Measurements from ENCODE around the gene SEMA3C.

The SEMA3C gene

GRCh38 chr7:80734011-80734410 lies 184.8 kb downstream of the SEMA3C start:
- DNase-seq (ENCODE audit: low spot score) = no peak

- no peak for DNase-seq (ENCODE audit: low spot score)
Measured at GRCh38 chr7:80733333-80733915, 185.4 kb downstream of the SEMA3C start.

GRCh38 chr7:80732630-80733029 lies 186.2 kb downstream of the SEMA3C start:
- DNase-seq (ENCODE audit: low spot score) = no peak

DNA sequence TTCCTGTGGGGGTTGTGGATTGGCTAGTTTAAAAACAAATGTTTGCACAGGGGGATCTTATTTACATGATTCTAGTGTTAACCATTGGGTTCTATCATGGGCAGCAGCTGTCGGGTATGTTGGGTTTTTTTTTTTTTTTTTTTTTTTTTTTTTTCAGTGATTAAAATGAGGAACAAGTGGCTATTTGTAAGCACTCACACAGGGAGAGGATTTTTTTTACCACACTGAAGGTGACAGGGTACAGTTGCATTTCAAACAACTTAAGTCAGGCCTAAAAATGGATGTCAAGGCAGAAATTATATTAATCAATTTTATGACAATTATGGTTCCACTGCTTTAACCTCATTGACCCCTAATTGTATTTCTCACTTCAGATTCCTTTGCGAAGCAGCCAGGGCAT lies 187.6 kb downstream of the SEMA3C start:
- DNase-seq (ENCODE audit: low spot score) = no peak

- no peak for DNase-seq (ENCODE audit: low spot score)
Measured at GRCh38 chr7:80729591-80730320, 189.1 kb downstream of the SEMA3C start.

- DNase-seq (ENCODE audit: low spot score) = no peak
Measured at GRCh38 chr7:80726666-80727065, 192.2 kb downstream of the SEMA3C start.

DNA sequence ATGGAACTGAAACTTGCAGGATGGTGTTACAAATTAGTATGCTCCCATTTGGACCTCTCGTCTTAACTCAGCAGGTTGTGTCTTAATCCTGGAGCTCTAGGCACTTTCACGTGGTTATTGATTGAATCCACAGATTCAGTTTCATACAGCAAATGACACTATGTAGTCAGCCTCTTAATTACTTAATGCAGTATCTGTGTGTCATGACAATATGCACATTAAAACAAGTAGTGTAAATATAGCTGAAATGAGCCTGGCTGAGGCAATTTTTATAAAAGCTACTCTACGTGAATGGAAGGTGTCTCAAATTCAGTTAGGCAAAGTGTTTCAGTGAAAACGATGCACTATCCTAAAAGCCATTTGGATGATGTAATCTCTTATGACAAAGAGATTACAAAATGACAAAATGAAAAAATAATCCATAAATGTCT lies 193.7 kb downstream of the SEMA3C start:
- DNase-seq (ENCODE audit: low spot score) = no peak

DNA sequence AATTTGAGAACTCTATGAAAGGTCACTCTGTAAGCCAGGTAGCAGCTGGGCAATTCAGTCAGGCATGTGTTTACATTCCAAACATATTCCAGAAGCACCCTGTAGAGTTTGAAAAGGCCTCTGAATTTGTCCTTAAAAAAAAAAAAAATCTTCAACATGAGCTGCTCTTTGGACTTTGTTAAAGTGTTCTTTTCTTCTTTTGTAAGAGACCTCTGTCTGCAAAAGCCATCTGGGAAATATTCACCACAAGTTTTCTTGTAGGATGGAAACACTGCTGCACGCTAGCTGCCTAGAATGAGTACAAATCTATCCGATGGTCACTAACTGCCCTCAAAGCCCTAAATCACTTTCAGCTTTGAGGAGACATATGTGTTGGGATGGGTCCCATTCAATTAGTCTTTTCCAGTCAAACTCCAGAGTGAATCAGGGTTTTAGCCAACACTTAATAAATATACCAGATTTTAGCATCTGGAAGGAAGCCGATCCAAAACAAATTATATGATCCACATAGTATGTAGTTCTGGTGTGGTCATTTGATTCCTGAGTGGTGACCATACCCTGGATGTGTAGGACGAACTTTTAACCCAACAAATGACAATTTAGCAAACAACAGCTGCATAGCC lies 194.5 kb downstream of the SEMA3C start:
- no peak for DNase-seq (ENCODE audit: low spot score)

- no peak for DNase-seq (ENCODE audit: low spot score)
Measured at GRCh38 chr7:80722616-80723195, 196.1 kb downstream of the SEMA3C start.

DNA sequence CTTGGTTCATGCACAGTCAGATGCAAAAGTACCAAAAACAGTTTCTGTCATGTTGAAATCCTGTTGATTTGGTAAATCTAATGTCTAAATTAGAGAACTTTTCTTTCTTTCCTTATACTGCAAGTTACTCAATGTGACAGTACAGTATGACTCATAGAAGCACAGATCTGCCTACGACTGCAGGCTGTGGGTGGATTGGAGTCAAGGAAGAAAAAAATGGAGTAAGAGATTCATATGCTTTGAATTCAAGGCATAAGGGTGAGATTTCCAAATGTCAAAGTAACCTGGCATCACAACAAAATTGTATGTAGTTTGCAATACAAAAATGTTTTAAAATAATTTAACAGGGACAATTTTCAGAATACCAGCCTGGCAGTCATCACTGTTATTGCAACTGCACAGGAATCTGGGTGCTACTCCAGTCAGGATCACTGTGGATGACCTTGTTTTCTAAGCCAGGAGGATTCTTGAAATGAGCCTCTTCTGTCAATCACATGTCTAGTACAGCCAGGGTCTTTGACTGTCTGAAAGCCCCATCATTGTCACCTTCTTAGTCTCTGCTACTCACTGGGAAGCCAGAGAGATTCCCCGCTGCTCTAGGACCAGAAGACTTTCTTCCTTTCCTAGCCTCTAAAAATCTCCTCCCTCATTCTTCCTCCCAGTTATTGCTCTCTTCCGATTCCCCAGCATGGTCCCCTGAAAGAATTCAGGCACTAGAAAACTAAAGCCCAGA lies 196.8 kb downstream of the SEMA3C start:
- DNase-seq (ENCODE audit: low spot score) = no peak

DNA sequence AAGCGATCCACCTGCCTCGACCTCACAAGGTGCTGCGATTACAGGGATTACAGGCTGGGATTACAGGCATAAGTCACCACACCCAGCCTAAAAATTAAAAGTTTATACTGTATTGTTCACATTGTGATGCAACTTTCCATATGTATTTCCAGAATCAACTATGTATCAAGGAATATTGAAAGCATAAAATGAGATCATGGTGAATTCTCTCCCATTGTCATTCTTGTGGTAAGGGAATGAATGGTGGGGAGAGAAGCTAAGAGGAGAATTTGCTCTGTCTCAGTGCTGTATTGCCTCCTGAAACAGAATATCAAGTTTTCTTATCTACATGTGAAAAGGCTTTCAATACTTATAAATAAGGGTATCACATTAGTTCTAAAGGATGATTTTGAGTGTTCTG lies 198.7 kb downstream of the SEMA3C start:
- no peak for DNase-seq (ENCODE audit: low spot score)

GRCh38 chr7:80719261-80719660 lies 199.6 kb downstream of the SEMA3C start:
- DNase-seq (ENCODE audit: low spot score) = no peak

- DNase-seq (ENCODE audit: low spot score) = no peak
Measured at GRCh38 chr7:80711531-80711930, 207.3 kb downstream of the SEMA3C start.

DNA sequence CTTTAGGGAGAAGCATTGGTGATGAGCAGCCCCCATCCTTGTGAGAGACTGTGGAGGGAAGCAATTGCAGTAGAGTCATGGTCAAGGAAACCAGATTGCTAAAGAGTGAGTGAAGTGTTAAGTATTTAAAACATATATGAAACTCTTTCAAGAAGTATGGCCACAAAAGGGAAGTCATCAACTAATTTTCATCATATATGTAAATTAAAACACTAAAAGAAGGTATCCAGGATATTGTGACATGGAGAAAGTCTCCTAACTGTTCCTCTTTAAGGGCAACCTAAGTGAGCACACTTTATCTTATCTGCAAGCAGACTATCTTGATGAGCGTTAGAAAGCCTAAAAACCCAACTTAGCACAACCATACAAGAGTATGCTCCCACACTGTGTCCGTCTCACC lies 210.7 kb downstream of the SEMA3C start:
- DNase-seq (ENCODE audit: low spot score) = no peak

DNA sequence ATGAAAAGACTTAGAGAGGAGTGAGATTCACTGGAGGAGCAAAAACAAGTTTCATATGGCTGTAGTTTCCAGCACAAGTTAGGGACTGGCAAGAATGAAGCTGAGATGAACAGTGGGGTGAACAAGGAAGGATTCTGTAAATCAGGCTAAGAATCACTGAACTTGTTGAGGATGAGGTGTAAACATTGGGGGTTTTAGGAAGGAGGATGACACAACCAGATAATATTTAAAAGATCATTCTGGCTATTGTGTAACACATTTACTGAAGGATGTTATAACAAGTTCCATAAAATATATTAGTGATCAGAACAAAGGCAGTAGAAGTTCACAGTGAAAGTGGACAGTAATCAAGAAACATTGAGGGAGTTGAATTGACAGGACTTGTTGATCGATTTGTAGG lies 211.5 kb downstream of the SEMA3C start:
- no peak for DNase-seq (ENCODE audit: low spot score)

DNA sequence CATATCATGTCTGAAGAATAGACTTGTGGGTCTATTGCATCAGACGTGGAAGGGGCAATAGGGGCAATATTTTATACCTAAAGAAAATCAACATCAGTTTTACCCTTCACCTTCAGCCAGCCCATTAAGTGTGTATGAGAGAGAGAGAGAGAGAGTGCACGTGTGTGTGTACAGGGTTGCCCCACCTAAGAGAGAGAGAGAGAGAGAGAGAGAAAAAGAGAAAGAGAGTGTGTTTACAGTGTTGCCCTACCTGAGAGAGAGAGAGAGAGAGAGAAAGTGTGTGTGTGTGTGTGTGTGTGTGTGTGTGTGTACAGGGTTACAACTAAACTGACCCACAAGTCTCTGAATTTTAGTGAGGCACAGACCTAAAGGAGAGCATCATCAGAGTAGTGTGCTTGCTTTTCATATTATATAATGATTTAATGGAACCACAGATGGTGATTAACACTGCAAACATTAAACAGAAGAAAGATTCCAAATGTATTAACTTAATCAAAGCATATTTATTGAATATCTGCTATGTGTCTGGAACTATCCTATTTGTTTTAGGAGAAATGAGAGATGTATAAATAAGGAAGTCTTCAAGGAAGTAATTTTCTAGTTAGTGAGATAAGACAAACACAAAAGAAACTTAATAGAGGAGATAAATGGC lies 213.6 kb downstream of the SEMA3C start:
- no peak for DNase-seq (ENCODE audit: low spot score)

DNA sequence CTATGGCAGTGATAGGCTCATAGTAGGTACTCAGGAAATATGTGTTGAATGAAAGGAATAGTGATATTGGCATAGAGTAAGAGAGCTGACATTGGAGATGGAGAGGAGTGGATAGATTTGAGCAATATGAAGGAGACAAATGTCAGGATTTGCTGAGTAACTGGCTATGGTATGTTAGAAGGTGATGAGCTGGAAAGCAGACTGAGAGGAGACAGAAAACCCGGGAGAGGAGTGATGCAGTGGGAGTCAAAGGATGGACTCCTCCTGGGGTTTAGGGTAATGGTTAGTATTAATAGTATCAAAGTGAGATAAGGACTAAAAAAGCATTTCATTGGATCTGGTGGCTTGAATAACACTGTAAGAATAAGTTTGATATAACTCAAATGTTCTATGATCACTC lies 215.6 kb downstream of the SEMA3C start:
- no peak for DNase-seq (ENCODE audit: low spot score)

DNA sequence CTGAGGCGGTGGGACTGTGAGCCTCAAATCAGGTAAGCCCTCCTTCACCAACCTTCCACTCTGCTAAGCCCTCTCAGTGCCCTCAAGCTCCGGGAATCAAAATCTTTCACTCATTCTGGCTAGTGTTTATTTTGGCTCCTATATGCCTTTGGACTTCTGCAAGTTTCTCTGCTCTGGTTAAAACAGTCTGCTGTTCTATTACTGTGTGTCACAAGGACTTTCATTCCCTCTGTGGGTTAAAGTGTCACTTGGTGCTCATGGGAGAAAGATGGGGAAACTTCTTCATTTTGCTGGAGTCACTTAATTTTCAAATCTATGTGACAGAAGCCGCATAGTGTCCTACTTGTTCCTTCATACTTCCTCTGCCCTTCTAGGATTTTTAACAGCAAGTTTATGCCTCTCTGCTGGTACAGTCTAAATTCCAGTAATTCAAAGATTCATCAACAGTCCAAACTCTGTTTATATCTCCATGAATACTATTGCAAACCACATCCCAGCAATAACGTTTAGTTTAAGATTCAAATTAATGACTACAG lies 219.1 kb downstream of the SEMA3C start:
- DNase-seq (ENCODE audit: low spot score) = no peak

DNA sequence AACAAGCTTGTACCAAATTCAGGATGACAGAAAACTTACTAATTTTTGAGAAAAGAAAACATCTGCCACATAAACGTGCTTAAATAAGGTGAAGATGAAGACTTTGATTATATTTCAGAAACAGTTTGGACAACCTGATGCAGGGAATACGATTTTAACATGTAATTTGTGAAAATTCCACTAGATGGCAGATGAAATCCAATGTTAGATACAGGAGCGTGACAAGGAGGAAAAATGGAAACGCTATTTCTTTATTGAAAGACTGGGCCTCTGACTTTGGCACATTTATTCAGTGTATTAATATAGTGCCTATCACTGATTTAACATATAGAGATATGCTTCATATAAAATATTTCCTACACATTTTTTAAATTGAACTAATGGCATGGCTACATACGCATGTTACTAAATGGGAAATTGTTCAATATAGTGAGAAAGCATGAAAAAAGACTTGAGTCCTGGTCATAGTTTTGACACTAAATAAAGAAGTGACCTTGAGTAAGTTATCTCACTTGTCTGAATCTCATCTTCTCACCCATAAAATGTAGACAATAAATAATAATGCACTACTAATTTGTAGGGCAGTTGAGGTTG lies 219.7 kb downstream of the SEMA3C start:
- peak; percentile 41 for DNase-seq (ENCODE audit: low spot score)

Data from D341Med (cell line).